CD4-positive, alpha-beta memory T cell (primary cell): ENCODE measurements around the gene GH1. TPM values are rescaled to one million over a fixed set of nuclear protein-coding genes. Genes with fewer than 3 reads are reported as not detected.
"Not testable (repeated sequence)": the region's sequence is repeated elsewhere in the genome, so short reads cannot be mapped to it uniquely, and the experiment has no call there.

Experiments
- CTCF ChIA-PET: fragments of 350-600 bp; sonication (Branson Sonifier 250); formaldehyde crosslinking; loops from one replicate; lab custom pipeline; 2021; ENCODE audit warnings: inconsistent platforms; ENCODE audit not compliant: partially characterized antibody; lab: Charles Lee
- POLR2A ChIA-PET: fragments of 350-600 bp; sonication (Branson Sonifier 250); formaldehyde crosslinking; loops from one replicate; lab custom pipeline; 2021; ENCODE audit not compliant: partially characterized antibody; lab: Charles Lee
- DNase-seq, 5 donors: peaks; one replicate each; pipeline versions ENCODE4 v3.0.0 to v3.0.0-alpha.2; 2020 to 2022; ENCODE audit warnings: mixed read lengths in 1 of 5
- H3K27ac ChIP-seq: one replicate; pipeline ENCODE4 v1.7.0; 2013; ENCODE audit warnings: low read depth, low read length
- H3K27me3 ChIP-seq: 2 replicates; pipeline ENCODE4 v1.7.0; 2013; ENCODE audit warnings: mild to moderate bottlenecking, low read length, moderate library complexity; ENCODE audit not compliant: insufficient read depth
- H3K36me3 ChIP-seq: 2 replicates; pipeline ENCODE4 v1.7.0; 2013; ENCODE audit warnings: mild to moderate bottlenecking, low read length, moderate library complexity; ENCODE audit not compliant: insufficient read depth
- H3K4me1 ChIP-seq: 2 replicates; pipeline ENCODE4 v1.7.0; 2013; ENCODE audit warnings: mild to moderate bottlenecking, low read length, moderate library complexity; ENCODE audit not compliant: insufficient read depth
- H3K4me3 ChIP-seq, 2 donors: one replicate each; pipeline ENCODE4 v1.7.0; 2013; ENCODE audit warnings: low read length in 2 of 2, mild to moderate bottlenecking in 1 of 2
- H3K9me3 ChIP-seq, 2 donors: one replicate each; pipeline ENCODE4 v1.7.0; 2013; ENCODE audit warnings: low read length in 2 of 2, control low read depth in 1 of 2; ENCODE audit not compliant: control insufficient read depth in 1 of 2
- H3K27ac Mint-ChIP-seq, 7 donors: one replicate each; pipeline ENCODE4 v1.8.0; 2020 to 2021; ENCODE audit warnings: mixed read lengths in 7 of 7, mild to moderate bottlenecking in 6 of 7, inconsistent platforms in 3 of 7, moderate library complexity in 3 of 7
- H3K27me3 Mint-ChIP-seq, 2 donors: one replicate each; pipeline ENCODE4 v1.8.0; 2020 to 2021; ENCODE audit warnings: mixed read lengths in 2 of 2
- H3K36me3 Mint-ChIP-seq, 2 donors: one replicate each; pipeline ENCODE4 v1.8.0; 2020 to 2021; ENCODE audit warnings: mixed read lengths in 2 of 2, inconsistent platforms in 1 of 2, mild to moderate bottlenecking in 1 of 2
- H3K4me1 Mint-ChIP-seq, 4 donors: one replicate each; pipeline ENCODE4 v1.8.0; 2020 to 2021; ENCODE audit warnings: mixed read lengths in 4 of 4, mild to moderate bottlenecking in 1 of 4
- H3K4me3 Mint-ChIP-seq, 8 donors: one replicate each; pipeline ENCODE4 v1.8.0; 2020 to 2021; ENCODE audit warnings: mixed read lengths in 8 of 8, mild to moderate bottlenecking in 7 of 8, moderate library complexity in 6 of 8, inconsistent platforms in 3 of 8
- H3K9me3 Mint-ChIP-seq, 8 donors: one replicate each; pipeline ENCODE4 v1.8.0; 2020 to 2021; ENCODE audit warnings: mixed read lengths in 8 of 8, mild to moderate bottlenecking in 5 of 8, inconsistent platforms in 3 of 8, moderate library complexity in 1 of 8
- intact Hi-C: fragments of 100-400 bp; cut with micrococcal nuclease; formaldehyde crosslinking; loops from one replicate; pipeline ENCODE4 v1.15.1; 2023
- polyA plus RNA-seq, 2 donors: library from polyadenylated mRNA; unstranded; fragments of 300-500 nt; fragmentation: Illumina TruSeq; gene quantifications; one replicate each; pipeline ENCODE4 v1.2.3, GENCODE V29; 2021
- total RNA-seq, 2 experiments: library from RNA; stranded (reverse); gene quantifications; one replicate each; pipeline ENCODE4 v1.2.3, GENCODE V29; 2021

Gene GH1
- total and polyA plus RNA-seq, 4 experiments from 2014 or later: not detected

DNA sequence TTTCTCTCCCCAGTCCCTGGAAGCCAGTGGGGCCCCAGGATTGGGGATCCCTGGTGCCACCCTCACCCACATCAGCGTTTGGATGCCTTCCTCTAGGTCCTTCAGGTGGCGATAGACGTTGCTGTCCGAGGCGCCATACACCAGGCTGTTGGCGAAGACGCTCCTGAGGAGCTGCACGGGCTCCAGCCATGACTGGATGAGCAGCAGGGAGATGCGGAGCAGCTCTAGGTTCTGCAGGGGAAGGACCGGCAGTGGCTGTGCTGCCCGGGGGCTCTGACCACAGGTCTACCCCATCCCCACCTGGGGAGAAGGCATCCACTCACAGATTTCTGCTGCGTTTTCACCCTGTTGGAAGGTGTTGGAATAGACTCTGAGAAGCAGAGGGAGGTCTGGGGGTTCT is 37.9 kb downstream of the GH1 start:
- Histone ChIP-seq H3K4me1 (no peaks in the 10 kb centered on the region), H3K27ac (no peak overlapping the region), H3K4me3 (no peak overlapping the region), H3K9me3 (no peaks in the 10 kb centered on the region), H3K36me3 (no peaks in the 10 kb centered on the region), H3K27me3 (no peaks in the 10 kb centered on the region)
- Mint-ChIP-seq H3K9me3 (no peaks in the 10 kb centered on the region), H3K4me3 (no peak overlapping the region), H3K4me1 (peaks cover 0 to 3% (median 0%) of the 10 kb centered on the region in 4 donors), H3K27ac (no peak overlapping the region), H3K36me3 (no peaks in the 10 kb centered on the region), H3K27me3 (peaks cover 0 to 3% of the 10 kb centered on the region in 2 donors)
- CTCF ChIA-PET: interaction anchor here (1.1 kb wide), 1 partner anchor 13 kb away, joined by 4 read pairs; no protein-coding TSS in a partner anchor
- intact Hi-C loops: no loop called here
- no peak for DNase-seq
- POLR2A ChIA-PET: no interaction called here

DNA sequence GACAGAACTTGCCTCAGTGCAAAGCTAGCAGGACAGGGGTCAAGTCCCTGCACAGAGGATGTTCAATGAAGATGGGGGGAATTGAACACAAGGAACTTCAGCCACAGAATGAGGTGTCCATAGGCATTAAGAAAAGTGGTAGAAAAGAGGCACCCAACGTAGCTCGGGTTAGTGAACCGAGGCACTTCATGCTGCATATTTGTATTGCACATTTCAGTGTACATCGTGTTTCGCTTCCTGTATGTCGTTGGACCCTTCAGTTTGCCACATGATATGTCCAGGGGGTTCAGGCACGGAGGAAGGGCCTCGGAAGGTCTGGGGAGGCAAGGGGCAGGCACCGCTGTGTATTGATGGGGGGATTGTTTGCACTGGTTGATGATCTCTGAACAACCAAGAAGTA is 40.2 kb downstream of the GH1 start:
- H3K27me3 ChIP-seq, H3K4me1 ChIP-seq, H3K36me3 Mint-ChIP-seq, H3K27me3 Mint-ChIP-seq, intact Hi-C loops, DNase-seq, H3K27ac ChIP-seq, H3K9me3 Mint-ChIP-seq, H3K27ac Mint-ChIP-seq, H3K36me3 ChIP-seq, H3K4me3 Mint-ChIP-seq, H3K9me3 ChIP-seq, H3K4me3 ChIP-seq, H3K4me1 Mint-ChIP-seq, POLR2A ChIA-PET: not testable (repeated sequence)
- CTCF ChIA-PET: interaction anchor here (1.2 to 1.5 kb wide), 2 partner anchors 9 to 12 kb away, joined by 4 to 5 read pairs; no protein-coding TSS in a partner anchor

DNA sequence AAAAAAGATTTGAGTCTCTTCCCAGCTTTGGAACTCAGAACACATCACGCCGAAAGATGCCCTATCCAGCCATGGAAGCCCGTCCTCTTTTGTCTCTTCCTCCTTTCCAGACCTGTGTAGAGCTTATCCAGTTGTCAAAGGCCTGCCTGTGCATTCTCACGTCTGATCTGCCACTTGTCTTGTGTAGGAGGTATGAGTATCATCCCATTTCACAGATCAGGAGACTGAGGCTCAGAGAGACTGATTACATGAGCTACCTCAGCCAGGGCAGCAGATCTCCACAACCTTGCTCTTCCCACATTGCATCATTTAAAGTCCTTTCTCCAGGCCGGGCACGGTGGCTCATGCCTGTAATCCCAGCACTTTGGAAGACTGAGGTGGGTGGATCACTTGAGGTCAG is 43.9 kb downstream of the GH1 start:
- H3K27ac ChIP-seq, H3K4me1 ChIP-seq, POLR2A ChIA-PET, H3K27me3 ChIP-seq, H3K4me1 Mint-ChIP-seq, H3K9me3 ChIP-seq, intact Hi-C loops, H3K27ac Mint-ChIP-seq, H3K36me3 Mint-ChIP-seq, H3K4me3 Mint-ChIP-seq, DNase-seq, H3K9me3 Mint-ChIP-seq, H3K36me3 ChIP-seq, H3K27me3 Mint-ChIP-seq, H3K4me3 ChIP-seq: not testable (repeated sequence)
- CTCF ChIA-PET: interaction anchor here (0.6 to 1.8 kb wide), 3 partner anchors 9 to 244 kb away, joined by 3 read pairs; no protein-coding TSS in a partner anchor

GRCh38 chr17:63874061-63874626 is 44.5 kb downstream of the GH1 start:
- H3K4me3 ChIP-seq, H3K4me1 ChIP-seq, H3K4me3 Mint-ChIP-seq, H3K27ac Mint-ChIP-seq, H3K27me3 ChIP-seq, H3K27me3 Mint-ChIP-seq, H3K36me3 ChIP-seq, H3K27ac ChIP-seq, H3K36me3 Mint-ChIP-seq, intact Hi-C loops, H3K4me1 Mint-ChIP-seq, POLR2A ChIA-PET, DNase-seq, H3K9me3 ChIP-seq, H3K9me3 Mint-ChIP-seq: not testable (repeated sequence)
- CTCF ChIA-PET: interaction anchor here (0.8 to 1.8 kb wide), 2 partner anchors 8 to 14 kb away, joined by 3 read pairs; no protein-coding TSS in a partner anchor

- H3K4me1 ChIP-seq, intact Hi-C loops, H3K27ac ChIP-seq, DNase-seq, H3K4me1 Mint-ChIP-seq, H3K27ac Mint-ChIP-seq, POLR2A ChIA-PET, H3K36me3 Mint-ChIP-seq, H3K9me3 Mint-ChIP-seq, H3K4me3 Mint-ChIP-seq, H3K36me3 ChIP-seq, H3K27me3 ChIP-seq, H3K9me3 ChIP-seq, H3K4me3 ChIP-seq, H3K27me3 Mint-ChIP-seq: not testable (repeated sequence)
- CTCF ChIA-PET: interaction anchor here (1.8 kb wide), 1 partner anchor 13 kb away, joined by 3 read pairs; no protein-coding TSS in a partner anchor
These were observed 45.1 kb downstream of the GH1 start, which contains the start of gene CSH2 for GRCh38 chr17:63873577-63873976. TSS of gene CSH2 (minus strand) at chr17:63873677. CDS start at chr17:63873614, 63 bp downstream.

DNA sequence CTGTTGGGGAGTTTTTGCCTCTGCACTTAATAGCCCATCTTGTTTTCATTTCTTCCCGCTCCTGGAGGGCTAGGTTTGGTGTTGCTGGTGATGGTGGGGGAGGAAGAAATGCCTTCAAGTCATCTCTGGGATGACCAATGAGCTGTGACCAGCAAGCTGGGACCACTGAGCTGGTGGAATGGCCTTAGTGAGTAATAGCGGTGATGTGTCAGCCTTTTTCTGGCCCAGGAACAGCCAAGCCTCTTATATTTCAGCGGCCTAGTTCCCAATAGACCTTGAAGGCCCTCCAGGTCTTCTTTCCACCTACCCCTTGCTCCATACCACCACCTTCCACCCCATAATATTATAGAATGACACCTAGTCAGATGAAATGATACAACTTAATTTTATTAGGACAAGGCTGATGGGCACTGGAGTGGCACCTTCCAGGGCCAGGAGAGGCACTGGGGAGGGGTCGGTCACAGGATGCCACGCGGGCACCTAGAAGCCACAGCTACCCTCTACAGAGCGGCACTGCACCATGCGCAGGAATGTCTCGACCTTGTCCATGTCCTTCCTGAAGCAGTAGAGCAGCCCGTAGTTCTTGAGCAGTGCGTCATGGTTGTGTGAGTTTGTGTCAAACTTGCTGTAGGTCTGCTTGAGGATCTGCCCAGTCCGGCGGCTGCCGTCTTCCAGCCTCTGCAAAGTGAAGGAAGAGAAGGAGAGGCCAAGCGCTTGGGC is 46.8 kb downstream of the GH1 start:
- H3K27ac ChIP-seq, CTCF ChIA-PET, H3K9me3 Mint-ChIP-seq, H3K27me3 Mint-ChIP-seq, H3K4me1 ChIP-seq, H3K27me3 ChIP-seq, intact Hi-C loops, H3K36me3 ChIP-seq, H3K9me3 ChIP-seq, POLR2A ChIA-PET, H3K27ac Mint-ChIP-seq, H3K4me3 Mint-ChIP-seq, H3K4me1 Mint-ChIP-seq, DNase-seq, H3K36me3 Mint-ChIP-seq, H3K4me3 ChIP-seq: not testable (repeated sequence)

DNA sequence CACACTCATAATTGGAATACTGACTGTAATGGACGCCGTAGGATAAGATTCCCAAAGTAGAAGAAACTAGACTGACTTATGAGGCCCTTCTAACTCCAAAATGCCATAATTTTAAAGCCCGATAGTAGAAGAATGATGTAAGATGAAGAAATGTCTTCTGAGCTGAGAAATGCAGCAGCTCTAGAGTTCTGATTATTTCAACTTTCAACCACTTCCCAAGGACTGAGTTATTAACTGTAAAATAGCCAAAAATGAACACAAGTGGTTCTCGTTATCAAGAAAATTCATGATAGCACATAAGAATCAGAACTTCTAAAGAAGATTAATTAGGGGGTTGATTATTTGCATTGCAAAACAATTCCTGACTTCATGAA is 48.4 kb downstream of the GH1 start:
- H3K4me3 ChIP-seq, H3K4me1 Mint-ChIP-seq, H3K27ac ChIP-seq, H3K36me3 Mint-ChIP-seq, H3K4me1 ChIP-seq, H3K27ac Mint-ChIP-seq, H3K27me3 ChIP-seq, H3K36me3 ChIP-seq, intact Hi-C loops, H3K9me3 ChIP-seq, H3K27me3 Mint-ChIP-seq, DNase-seq, H3K9me3 Mint-ChIP-seq, H3K4me3 Mint-ChIP-seq, POLR2A ChIA-PET: not testable (repeated sequence)
- CTCF ChIA-PET: interaction anchor here (0.8 to 1.5 kb wide), 3 partner anchors 9 to 40 kb away, joined by 3 to 5 read pairs (median 3); partner anchors contain the start of gene CSHL1
